Measurements from ENCODE around the gene PER3.

DNA sequence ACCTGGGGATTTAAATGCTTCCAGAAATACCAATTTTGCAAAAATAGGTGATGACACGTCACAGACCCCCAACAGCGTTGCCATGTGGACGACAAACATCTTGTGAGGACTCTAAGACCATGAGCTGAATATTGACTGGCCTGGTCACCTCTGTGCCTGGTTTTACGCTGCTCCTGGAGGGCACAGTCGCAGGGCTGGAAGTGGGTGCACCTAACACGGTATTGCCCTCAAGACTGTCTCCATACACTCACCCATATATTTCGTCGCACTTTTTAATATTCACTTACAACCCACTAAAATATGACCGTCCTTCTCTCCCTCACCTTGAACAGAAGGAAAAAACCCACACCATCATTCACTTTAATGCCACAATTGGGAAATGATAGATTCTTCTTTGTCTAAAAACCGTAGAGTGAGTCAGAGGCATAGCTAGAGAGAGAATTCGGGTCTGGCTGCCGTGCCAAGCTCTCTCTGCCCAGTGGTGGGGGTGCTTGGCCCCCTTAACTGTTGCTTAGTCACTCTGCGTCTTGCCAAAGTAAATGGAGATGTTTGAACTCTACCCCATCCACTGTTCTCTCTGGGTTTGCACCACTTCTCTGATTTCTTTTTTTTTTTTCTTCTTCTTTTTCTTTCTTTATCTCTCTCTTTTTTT lies 109.6 kb downstream of the PER3 start:
- no peak for TF ChIP-seq CTCF (IDR thresholded peaks at IDR 0.05)
- TF ChIP-seq EP300 (IDR thresholded peaks at IDR 0.05) = no peak
